Activated naive CD8-positive, alpha-beta T cell treated with anti-CD3 and anti-CD28 coated beads, Interleukin-2, amount 50 U/mL, for 16 hours (primary cell): Measurements from ENCODE around the gene PIK3R6.
"Not testable (repeated sequence)": the region's sequence is repeated elsewhere in the genome, so short reads cannot be mapped to it uniquely, and the experiment has no call there.

ENCODE experiments used
- DNase-seq: peaks from one replicate; pipeline ENCODE4 v3.0.0-alpha.2; 2020; ENCODE audit warnings: low read depth, low spot score

PIK3R6 gene

DNA sequence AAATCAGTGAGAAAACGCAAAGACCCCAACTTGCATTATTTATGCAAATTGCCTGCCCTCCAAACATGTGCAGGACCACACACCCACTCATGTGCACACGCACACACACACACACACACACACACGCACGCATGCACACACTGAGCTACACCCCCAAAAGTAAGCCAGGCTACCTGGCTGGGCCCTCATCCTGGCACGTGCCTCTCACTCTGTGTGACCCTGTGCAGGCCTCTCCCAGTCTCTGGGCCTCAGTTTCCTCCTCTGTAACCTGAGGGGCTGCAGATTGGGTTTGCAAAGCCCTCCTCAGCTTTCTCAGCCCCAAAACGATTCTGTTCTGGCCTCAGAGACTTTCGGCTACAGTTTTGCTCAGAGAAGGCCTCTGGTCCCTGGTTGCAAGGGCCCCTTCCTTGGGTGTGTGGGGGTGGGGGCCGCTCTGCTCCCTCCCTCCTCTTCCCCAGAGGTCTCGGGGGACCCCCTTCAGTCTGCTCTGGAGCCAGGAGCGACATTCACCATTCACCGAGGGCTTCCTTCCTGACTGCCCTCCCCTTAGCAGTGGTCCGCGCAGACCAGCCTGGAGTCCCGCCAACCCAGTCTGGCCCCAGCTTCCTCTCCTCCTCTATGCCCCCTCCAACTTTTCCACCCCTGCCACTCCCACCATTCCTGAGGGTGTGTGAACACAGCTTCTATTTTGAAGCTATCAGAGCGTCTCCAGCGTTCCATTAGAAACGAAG lies 5.4 kb upstream of the PIK3R6 start:
- DNase-seq = no peak

DNA sequence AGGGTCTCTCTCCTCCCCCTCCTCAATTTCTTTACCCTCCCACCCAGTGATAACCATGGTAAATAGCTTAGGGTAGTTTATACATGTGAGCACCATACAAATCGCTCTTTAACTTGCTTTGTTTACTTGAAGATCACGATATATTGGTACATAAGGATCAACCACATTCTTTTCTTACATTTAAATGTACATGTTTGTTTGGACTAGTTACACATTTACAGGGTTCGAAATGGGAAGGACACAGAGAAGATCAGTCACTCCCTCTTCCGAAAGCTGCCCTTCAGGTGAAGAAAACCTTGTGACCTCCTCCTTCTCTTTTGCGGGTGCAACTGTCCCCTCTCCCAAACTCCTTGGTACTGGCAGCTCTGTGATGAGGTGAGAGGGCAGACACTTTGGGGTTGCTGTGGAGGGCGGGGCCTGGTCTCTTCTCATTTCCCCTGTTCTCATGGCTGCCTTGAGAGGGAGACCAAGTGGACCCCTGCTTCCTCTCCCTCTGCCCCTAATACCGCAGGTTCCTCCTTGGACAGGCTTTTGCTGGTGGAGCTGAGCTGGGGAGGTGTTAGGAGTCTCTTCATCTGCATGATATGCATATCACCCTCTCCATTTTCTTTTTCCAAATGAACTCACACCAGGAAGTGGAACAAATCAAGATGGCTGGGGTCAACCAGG lies 4.7 kb upstream of the PIK3R6 start:
- DNase-seq = no peak

DNA sequence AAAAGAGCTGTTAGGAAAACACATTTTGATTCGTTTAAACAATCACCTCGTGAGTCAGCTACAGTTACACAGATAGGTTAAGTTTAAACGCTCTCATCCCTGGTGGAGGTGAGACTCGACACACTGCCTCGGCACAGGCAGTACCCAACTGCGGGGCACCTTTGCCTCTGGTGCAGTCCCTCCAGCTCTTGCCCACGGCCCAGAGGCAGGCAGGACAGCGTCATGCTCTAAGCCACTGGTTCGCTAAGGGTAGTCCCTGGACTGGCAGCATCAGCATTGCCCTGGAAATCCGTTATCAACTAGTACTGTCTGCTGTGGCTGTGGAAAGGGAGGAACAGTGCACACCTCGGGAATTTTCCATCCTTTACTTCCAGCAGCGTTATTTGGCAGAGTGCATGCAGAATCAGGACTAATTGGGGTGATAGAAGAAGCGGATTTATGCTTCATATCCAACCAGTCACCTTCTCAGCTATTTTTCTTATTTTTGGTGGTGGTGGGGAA lies 3.7 kb upstream of the PIK3R6 start:
- no peak for DNase-seq

DNA sequence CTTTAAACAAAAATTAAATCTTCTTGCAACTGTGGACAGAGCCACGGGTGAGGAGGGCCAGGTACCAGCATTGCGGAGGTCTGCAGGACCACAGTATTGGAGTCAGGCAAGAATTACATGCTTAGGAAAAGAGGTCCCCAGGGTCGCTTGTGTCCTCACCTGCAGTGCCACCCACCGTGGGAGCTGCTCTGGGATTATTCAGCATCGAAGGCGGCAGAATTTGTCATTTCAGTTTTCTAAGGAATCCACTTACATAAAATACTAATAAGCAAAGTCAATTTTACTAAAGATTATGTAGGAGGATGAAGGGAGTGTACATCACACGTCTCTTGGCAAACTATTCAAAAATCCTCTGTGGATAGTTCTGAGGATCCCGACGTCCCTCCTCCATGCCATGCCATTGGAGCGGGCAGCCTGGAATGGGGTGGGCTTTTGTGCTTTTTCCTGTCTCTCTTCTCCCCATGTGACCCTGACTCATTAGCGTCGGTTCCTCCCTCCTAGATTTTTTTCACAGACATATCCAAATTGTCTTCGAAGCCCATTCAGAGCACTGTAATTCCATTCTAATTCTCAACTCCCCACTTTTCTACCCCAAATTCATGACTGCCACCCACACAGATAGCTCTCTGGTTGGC lies 3.0 kb upstream of the PIK3R6 start:
- no peak for DNase-seq

DNA sequence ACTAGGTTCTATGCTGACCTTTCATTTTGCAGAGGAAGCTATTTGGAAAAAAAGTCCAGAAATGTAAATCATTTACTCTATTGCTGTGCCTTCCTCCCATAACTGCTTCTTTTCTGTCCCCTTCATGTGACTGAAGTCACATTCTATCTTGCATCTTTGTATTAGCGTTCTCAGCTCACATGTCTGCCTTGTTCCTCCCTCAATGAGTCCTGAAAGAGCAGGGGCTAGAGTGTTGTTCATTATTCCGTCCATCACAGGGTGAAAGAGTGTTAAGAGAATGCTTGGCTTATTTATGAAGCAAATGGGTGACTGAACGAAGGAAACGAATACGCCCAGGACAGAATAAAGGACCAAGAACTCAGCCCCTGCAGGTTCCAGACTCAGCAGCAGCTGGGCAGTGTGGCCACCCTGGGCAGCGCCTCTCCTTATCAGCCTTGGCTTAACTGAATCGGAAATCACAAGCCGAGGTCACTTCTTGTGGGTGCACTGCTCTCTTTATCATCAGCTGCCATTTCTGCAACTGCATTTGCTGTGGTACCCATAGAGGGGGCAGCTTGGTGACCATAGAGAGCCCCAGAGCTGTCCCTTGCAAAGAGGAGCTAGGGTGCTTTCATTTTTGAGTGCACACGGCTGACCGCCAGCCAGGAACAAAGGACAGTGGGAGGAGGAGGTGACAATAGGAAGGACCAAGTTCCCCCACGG lies 1.8 kb upstream of the PIK3R6 start:
- DNase-seq = no peak

DNA sequence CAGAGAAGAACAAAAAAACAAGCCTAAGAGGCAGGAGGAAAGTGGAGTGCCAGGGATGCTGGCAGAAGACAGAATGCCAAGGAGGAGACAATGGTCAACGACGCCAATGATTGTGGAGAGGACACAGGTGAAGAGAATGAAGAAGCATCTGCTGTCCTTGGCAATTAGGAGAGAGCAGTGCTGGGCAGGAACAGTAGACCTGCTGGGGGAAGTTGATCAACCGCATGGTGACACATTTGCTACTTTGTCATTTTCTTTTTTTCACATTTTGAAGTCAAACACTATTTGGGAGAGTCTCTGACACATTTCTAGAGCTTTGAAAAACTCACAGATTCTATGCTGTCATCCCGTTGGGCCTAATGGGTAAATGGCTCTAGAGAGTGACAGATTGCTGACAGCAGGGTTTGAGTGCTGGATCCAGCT lies 1.1 kb upstream of the PIK3R6 start:
- DNase-seq = no peak

DNA sequence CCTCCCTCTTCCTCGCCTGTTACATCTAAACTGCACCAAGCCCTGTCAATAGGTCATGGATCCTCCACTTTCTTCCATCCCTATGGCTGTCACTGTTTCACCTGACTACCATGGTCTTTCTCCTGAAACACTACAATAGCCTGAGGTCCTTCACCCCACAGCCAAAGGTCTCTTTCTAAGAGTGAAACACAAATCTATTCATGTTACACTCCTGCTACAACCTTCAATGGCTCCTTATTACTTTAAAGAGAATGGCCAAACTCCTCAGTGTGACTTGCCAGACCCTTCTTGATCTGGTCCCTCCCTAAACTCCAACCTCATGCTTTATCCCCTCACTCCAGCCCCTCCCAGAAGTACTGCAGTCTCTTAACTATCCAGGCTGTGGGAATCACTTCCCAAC lies 618 bp upstream of the PIK3R6 start:
- no peak for DNase-seq

DNA sequence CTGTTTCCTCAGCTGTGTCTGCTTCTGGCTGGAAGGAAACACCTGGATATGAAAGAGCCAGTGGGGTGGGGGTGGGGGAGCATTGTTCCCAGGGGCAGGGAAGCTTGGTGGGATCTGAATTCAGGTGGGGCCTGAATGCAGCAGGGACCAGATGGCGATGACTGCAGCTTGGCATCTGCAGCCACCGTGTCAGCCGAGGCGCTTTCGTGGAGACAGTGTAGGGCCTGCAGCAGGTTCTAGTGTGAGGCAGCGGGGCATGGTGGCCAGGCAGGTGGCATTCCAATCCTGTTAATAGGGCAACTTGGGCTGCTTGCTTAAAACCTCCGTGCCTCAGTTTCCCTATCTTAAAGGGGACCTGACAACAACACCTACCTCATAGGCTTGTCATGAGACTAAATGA lies 1.7 kb downstream of the PIK3R6 start:
- DNase-seq = no peak

DNA sequence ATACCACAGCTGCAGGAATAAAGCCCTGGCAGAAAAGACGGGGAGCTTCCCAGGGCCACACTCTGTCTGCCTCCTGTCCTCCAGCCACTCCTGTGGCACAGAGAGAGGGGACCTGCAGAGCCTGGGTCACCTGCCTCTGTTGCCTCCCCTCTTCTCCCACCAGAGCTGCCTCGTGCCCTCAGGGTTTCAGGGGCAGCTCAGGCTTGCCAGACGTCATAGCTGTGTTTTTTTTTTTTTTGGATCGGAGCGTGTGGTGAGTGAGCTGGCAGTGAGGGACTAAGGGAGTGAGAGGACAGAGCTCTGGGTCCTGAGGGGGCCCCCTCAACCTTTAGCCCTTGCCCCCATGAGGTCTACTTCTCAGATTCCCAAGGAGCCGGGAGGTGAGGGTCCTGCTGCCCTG lies 2.1 kb downstream of the PIK3R6 start:
- DNase-seq = no peak

DNA sequence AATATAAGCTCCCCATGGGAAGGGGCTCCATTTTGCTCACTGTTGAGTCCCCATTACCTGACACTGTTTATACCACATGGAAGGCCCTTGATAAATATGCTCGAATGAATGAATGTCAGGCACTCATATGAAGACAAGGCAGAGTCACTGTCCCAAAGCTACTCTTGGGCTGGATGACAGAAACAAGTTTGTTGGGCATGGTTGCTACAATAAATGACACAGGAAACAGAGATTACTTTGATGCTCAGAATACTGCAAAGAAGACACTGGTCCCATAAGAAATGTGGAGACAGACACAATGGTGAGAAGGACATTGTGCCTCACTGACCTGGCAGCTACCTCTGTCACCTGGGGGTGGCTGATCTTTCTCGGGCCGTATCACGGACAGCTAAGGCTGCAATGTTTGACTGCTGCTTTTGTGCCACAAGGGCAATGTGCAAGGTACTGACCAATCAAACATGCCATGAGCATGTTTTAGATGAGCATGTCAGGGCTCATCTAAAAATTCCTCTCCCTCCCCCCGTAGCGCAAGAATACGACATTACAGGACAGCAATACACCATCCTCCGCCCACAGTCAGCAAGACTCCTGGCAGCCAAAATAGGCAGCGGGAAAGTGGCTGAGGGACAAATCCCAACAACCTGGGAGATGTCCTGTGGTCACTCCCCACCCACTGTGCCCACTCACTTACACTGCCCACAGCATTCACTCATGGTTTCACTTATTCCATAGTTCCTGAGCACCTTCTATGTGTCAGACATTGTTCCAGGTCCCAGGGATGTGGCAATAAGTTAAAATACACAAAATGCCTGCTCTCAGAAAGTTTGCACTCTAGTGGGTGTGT lies 5.0 kb downstream of the PIK3R6 start:
- no peak for DNase-seq

DNA sequence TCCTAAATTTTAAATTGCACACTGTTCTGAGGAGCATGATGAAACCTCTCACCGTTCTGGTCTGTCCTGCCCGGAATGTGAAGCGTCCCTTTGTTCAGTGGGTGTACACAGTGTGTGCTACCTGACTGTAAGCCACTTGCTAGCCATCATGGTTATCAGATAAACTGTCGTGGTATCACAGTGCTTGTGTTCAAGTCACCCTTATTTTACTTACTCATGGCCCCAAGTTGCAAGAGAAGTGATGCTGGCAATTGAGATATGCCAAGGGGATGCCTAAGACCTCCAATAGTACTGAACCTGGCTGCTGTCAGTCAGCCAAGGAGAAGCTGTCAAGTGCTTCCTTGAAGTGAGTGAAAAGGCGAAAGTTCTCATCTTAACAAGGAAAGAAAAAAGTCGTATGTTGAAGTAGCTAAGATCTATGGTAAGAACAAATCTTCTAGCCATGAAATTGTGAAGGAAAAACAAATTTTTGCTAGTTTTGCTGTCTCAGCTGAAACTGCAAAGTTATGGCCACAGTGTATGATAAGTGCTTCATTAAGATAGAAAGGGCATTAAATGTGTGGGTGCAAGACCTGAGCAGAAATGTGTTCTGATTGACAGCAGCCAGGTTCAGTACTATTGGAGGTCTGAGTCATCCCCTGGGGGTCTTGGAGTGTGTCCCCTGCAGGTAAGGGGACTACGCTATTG lies 5.8 kb downstream of the PIK3R6 start:
- DNase-seq = no peak

DNA sequence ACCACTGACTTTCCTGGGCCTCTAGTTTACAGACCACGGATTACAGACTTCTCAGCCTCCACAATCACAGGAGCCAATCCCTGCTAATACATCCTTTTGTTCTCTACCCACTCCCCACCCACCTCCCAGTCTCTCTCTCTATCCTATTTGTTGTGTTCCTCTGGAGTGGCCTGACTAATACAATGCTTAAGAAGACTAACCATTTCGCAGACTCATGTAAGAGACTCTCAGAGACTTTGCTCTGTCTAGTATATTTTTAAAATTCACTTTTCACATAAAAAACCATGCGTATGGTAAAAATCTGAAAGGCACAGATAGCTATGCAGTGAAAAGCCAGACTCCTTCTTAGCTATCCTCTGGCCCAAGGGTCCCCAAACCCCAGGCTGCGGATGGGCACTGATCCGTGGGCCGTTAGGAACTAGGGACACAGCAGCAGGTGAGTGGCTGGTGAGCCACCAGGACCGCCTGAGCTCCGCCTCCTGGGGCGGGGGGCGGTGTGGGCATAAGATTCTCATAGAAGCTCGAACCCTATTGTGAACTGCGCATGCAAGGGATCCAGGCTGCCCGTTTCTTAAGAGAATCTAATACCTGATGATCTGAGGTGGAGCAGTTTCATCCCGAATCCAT lies 7.6 kb downstream of the PIK3R6 start:
- no peak for DNase-seq

DNA sequence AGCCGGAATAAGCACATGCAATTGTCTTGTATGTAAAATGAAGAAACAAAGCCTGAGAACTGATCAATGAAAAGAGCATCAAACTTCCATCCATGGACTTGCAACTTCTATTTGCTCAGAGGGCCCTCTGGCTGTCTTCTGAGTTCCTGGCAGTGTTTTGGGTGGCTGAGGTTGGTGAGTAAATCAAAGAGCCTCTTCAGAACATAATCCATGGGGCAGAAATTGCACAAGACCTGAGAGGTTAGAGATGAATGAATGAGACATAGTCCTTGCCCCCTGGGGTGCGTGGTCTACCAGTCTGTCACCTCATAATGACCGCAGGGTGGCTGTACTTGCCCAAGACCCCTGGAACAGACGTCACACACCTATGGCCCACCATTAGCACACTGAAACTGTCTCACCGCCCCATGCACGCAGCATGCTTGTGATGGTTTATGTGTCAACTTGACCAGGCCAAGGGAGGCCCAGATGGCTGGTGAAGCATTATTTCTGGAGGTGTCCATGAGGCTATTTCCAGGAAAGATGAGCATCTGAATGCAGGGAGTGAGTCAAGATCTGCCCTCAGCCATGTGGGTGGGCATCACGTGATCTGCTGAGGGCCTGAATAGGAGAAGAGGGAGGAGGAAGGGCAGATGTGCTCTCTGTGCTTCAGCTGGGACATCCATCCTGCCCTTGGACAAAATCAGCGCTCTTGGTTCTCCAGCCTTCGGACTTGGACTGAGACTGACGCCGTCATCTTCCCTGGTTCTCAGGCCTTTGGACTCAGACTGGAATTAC lies 8.3 kb downstream of the PIK3R6 start:
- no peak for DNase-seq

DNA sequence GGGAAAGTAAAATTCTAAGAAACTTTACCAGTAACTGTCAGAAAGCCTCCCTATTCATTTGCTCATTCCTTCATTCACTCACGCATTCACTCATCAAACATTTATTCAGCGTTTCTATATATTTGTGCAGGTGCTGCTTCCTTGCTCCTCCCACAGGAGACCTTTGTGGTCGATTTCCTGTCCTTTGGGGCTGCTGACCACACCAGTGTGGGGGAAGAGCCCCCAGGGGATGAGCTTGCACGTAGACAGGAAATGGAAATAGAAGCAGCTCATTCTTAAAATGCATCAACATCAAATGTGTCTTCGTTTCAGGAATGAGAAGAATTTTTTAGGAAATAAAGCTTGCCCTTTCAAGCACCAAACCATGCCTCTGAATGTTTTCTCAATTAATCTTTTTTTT lies 9.6 kb downstream of the PIK3R6 start:
- no peak for DNase-seq

DNA sequence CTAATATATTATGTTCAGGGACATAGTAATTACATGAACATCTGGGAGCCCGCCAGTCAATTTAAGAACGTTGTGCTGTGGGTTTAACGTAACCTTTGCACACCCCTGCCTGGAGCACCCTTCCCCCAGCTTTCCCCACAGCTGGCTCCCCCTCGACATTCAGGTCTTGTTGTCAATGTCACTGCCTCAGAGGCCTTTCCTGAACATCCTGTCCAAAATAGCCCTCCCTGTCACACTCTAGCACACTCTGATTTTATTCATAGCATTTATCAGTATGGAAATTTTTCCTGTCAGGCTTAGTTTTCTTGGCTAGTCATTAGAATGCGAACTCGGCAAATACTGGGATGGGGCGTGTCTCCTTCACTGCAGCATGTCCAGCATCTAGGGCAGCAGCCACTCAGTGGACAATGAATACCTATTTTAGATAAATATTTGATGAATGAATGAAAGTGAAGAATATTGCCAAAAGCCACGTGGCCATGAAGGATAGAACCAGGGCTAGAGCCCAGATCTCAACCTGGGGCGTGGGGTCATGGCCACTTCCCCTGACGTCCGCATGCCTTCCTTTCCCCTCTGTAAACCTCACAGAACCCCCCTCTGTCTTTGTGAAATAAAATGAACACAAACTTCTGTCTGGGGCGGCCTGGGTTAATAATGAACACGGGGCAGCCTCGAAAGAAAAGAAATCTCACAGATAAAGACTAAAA lies 10.5 kb downstream of the PIK3R6 start:
- no peak for DNase-seq

DNA sequence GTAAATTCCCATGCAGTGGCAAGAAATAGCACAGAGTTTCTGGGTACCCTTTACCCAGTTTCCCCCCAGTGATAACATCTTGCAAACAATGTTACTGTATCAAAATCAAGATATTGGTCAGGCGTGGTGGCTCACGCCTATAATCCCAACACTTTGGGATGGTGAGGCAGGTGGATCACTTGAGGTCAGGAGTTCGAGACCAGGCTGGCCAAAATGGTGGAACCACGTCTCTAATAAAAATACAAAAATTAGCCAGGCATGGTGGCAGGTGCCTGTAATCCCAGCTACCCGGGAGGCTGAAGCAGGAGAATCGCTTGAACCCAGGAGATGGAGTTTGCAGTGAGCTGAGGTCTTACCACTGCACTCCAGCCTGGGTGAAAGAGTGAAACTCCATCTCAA lies 11.3 kb downstream of the PIK3R6 start:
- not testable (repeated sequence) for DNase-seq

DNA sequence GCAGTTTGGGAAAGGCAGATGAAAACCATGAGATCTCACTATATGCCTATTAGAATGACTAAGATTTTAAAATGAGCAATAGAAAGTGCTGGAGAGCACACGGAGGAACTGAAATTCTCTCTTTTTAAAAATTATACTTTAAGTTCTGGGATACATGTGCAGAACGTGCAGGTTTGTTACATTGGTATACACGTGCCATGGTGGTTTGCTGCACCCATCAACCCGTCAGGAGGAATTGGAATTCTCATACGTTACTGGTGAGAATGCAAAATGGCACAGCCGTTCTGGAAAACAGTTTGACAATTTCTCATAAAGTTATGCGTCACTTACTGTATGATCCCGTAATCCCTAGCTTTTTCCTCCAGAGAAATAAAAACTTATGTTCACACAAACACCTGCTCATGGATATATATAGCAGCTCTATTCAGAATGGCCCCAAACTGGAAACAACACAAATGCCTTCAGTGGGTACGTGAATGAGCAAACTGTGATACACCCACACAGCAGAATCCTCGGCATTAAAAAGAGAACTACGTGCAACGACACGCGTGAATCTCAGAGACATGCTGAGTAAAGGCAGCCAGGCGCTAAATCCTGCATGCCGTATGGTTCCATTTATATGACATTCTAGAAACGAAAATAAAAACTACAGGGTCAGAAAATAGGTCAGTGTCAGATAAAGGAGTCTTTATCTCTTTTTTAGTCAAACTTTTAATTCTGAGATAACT lies 11.8 kb downstream of the PIK3R6 start:
- no peak for DNase-seq

DNA sequence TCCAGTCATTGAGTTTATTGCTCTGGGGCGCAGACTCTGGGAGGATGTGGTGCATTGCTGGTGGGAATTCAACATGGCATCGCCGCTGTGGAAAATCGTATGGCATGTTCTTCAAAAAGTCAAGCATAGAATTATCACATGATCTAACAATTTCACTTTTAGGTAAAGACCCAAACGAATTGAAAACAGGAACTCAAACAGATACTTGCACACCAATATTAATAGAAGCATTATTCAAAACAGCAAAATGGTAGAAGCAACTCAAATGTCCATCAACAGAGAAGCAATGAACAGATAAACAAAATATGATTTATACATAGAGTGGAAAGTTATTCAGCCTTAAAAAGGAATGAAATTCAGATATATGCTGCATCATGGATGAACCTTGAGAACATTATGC lies 15.9 kb downstream of the PIK3R6 start:
- DNase-seq = no peak
